ENCODE results near the gene DENND1A.

DENND1A gene

GRCh38 chr9:123445116-123445515 lies 484.8 kb downstream of the DENND1A start:
- no peak for TF ChIP-seq CTCF (conservative IDR thresholded peaks at IDR 0.05; ENCODE audit: low read length)
- TF ChIP-seq EZH2phosphoT487 (IDR thresholded peaks at IDR 0.05; ENCODE audit: borderline replicate concordance) = no peak
- H3K4me2 ChIP-seq (ENCODE audit: low read depth, low read length, poor library complexity, severe bottlenecking) = no peak overlapping the region
- no peaks in the 10 kb centered on the region for H3K27me3 ChIP-seq (ENCODE audit: insufficient read depth, low read length, poor library complexity, severe bottlenecking)
- H3K36me3 ChIP-seq (ENCODE audit: insufficient read depth, low read length) = no peaks in the 10 kb centered on the region
- H4K20me1 ChIP-seq (ENCODE audit: insufficient read depth, low read length, poor library complexity, severe bottlenecking) = no peaks in the 10 kb centered on the region
- no peak overlapping the region for H3K4me3 ChIP-seq (ENCODE audit: low read length, poor library complexity, severe bottlenecking)
- no peaks in the 10 kb centered on the region for H3K9me3 ChIP-seq (ENCODE audit: insufficient read depth, low read depth, low read length)
- no peaks in the 10 kb centered on the region for H3F3A ChIP-seq (ENCODE audit: low read depth)
- no peak overlapping the region for H2AFZ ChIP-seq (ENCODE audit: low read length)
- no peak overlapping the region for H3K9ac ChIP-seq (ENCODE audit: low read depth, low read length, poor library complexity, severe bottlenecking)
- no peaks in the 10 kb centered on the region for H3K4me1 ChIP-seq (ENCODE audit: insufficient read depth, low read length, poor library complexity, severe bottlenecking)
- H3K79me2 ChIP-seq (ENCODE audit: insufficient read depth, low read length) = no peaks in the 10 kb centered on the region
- no peaks in the 10 kb centered on the region for H3K9me2 ChIP-seq (replicated peaks; ENCODE audit: low read depth, low read length)

GRCh38 chr9:123441769-123442168 lies 488.2 kb downstream of the DENND1A start:
- H3K4me3 ChIP-seq (ENCODE audit: low read length, poor library complexity, severe bottlenecking) = no peak overlapping the region
- no peaks in the 10 kb centered on the region for H4K20me1 ChIP-seq (ENCODE audit: insufficient read depth, low read length, poor library complexity, severe bottlenecking)
- no peaks in the 10 kb centered on the region for H3K79me2 ChIP-seq (ENCODE audit: insufficient read depth, low read length)
- H3K4me2 ChIP-seq (ENCODE audit: low read depth, low read length, poor library complexity, severe bottlenecking) = no peak overlapping the region
- no peak overlapping the region for H3K9ac ChIP-seq (ENCODE audit: low read depth, low read length, poor library complexity, severe bottlenecking)
- no peaks in the 10 kb centered on the region for H3K9me2 ChIP-seq (replicated peaks; ENCODE audit: low read depth, low read length)
- no peak overlapping the region for H2AFZ ChIP-seq (ENCODE audit: low read length)
- no peaks in the 10 kb centered on the region for H3K9me3 ChIP-seq (ENCODE audit: insufficient read depth, low read depth, low read length)
- no peaks in the 10 kb centered on the region for H3K4me1 ChIP-seq (ENCODE audit: insufficient read depth, low read length, poor library complexity, severe bottlenecking)
- no peaks in the 10 kb centered on the region for H3K27me3 ChIP-seq (ENCODE audit: insufficient read depth, low read length, poor library complexity, severe bottlenecking)
- TF ChIP-seq EZH2phosphoT487 (IDR thresholded peaks at IDR 0.05; ENCODE audit: borderline replicate concordance) (no peak), CTCF (conservative IDR thresholded peaks at IDR 0.05; ENCODE audit: low read length) (no peak)
- H3K36me3 ChIP-seq (ENCODE audit: insufficient read depth, low read length) = no peaks in the 10 kb centered on the region
- no peaks in the 10 kb centered on the region for H3F3A ChIP-seq (ENCODE audit: low read depth)

GRCh38 chr9:123440256-123440655 lies 489.7 kb downstream of the DENND1A start:
- Histone ChIP-seq H3K4me2 (ENCODE audit: low read depth, low read length, poor library complexity, severe bottlenecking) (no peak overlapping the region), H3K9me3 (ENCODE audit: insufficient read depth, low read depth, low read length) (no peaks in the 10 kb centered on the region), H3K27me3 (ENCODE audit: insufficient read depth, low read length, poor library complexity, severe bottlenecking) (no peaks in the 10 kb centered on the region), H3F3A (ENCODE audit: low read depth) (no peaks in the 10 kb centered on the region), H3K36me3 (ENCODE audit: insufficient read depth, low read length) (no peaks in the 10 kb centered on the region), H4K20me1 (ENCODE audit: insufficient read depth, low read length, poor library complexity, severe bottlenecking) (no peaks in the 10 kb centered on the region), H3K9me2 (replicated peaks; ENCODE audit: low read depth, low read length) (no peaks in the 10 kb centered on the region), H3K4me1 (ENCODE audit: insufficient read depth, low read length, poor library complexity, severe bottlenecking) (no peaks in the 10 kb centered on the region), H2AFZ (ENCODE audit: low read length) (no peak overlapping the region), H3K4me3 (ENCODE audit: low read length, poor library complexity, severe bottlenecking) (no peak overlapping the region), H3K79me2 (ENCODE audit: insufficient read depth, low read length) (no peaks in the 10 kb centered on the region), H3K9ac (ENCODE audit: low read depth, low read length, poor library complexity, severe bottlenecking) (no peak overlapping the region)
- TF ChIP-seq EZH2phosphoT487 (IDR thresholded peaks at IDR 0.05; ENCODE audit: borderline replicate concordance) (no peak), CTCF (conservative IDR thresholded peaks at IDR 0.05; ENCODE audit: low read length) (no peak)
